HT-29 (cell line): Measurements from ENCODE around the gene OIP5. TPM values are rescaled to one million over a fixed set of nuclear protein-coding genes. Genes with fewer than 3 reads are reported as not detected.
"Not testable (repeated sequence)": the region's sequence is repeated elsewhere in the genome, so short reads cannot be mapped to it uniquely, and the experiment has no call there.

ENCODE experiments used
- DNase-seq: peaks from one replicate; pipeline ENCODE4 v3.0.0-alpha.2; 2015; ENCODE audit warnings: low spot score
- total RNA-seq: library from RNA; depleted of rRNA; stranded (reverse); fragments of >200 nt; shearing (Covaris generic); gene quantifications from 2 replicates; pipeline ENCODE4 v1.2.3, GENCODE V29; 2014; rRNA removed

Gene OIP5
- 40.2 and 46.1 TPM in 2 replicates for total RNA-seq

DNA sequence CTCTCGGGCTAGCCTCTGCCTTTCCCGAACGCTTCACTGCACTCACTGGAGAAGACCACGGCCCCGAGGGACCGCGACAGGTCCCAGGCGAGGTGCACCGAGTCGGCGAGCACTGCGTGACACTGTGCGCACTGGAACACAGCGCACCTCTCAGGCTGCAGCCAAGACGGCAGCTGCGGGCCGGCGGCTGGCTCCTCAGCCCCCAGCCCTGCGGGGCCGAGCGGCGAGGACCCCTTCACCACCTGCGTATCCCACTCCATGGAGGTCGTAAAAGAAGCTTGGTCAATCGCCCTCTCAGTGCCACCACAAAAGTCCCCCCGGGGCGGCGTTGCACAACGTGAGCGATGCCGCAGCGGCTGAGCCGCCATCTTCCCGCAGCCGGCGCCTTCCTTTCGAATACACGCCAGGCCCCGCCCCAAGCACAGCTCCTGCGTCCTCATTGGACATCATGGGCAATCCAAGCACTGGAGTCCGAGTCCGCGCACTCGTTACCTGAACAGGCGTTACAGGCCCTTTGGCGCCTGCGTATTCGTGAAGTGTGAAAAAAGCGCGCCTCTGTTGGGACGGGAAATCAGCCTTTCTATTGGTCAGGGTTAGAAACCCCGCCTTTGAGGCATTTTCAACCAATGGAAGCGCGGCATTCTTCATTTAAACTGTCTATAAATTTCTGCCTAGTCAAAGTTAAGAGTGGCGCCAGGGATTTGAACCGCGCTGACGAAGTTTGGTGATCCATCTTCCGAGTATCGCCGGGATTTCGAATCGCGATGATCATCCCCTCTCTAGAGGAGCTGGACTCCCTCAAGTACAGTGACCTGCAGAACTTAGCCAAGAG lies at the start of gene OIP5, which contains the start of gene NUSAP1:
Gene OIP5 (minus strand): TSS at position 398 of the 832 bp plus-strand sequence. CDS start 30 bp downstream, at position 368.
Gene NUSAP1 (plus strand): TSS at position 688 of the 832 bp plus-strand sequence. CDS start 77 bp downstream, at position 765.
- DNase-seq: peak; percentile 100

DNA sequence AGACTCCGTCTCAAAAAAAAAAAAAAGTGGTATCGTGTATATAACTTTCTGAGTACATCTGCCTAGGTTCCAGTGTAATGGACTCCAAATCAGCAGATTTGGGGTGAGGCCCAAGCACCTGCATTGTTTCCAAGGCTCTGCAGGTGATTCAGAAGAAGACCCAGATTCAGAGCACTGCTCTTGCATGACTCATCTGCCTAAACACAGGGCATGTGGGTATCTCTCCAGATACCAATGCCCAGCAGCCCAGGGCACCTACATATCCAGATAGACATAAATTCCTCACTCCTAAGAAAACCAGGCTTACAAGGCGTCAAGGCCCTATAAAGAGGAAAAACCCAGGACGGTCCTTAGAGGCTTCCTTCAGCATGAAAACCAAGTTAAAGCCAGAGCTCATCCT lies 45.6 kb upstream of the OIP5 start:
- no peak for DNase-seq

DNA sequence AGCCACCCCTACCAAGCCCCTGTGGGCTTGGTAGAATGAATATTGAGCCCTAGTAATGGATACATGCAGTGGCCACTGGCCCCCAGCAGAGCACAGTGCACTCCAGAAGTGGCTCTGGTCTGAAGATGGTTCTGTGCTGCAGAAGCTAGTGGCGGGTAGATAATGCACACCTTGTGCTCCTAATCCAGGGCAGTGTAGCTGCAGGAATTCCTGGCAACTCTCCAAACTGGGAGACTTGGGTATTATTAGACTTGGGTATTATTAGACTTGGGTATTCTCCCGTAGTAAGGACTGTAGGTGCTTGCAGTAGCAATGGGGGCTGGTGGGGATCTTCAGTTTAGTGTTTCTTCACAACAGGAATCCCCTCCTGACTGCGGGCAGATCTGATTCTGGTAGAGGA lies 35.0 kb upstream of the OIP5 start:
- DNase-seq: no peak

DNA sequence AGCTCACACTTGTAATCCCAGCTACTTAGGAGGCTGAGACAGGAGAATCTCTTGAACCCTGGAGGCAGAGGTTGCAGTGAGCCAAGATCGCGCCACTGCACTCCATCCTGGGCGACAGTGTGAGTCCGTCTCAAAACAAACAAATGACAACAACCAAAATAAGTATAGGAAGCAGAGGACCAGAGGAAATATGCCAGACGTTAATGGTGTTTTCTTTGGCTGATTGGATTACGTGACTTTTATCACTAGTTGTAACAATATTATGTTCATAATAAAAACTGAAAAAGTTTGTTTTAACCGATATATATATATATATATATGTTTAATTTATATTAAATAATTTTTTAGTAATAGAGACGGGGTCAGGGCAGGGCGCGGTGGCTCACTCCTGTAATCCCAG lies 22.0 kb upstream of the OIP5 start:
- no peak for DNase-seq

DNA sequence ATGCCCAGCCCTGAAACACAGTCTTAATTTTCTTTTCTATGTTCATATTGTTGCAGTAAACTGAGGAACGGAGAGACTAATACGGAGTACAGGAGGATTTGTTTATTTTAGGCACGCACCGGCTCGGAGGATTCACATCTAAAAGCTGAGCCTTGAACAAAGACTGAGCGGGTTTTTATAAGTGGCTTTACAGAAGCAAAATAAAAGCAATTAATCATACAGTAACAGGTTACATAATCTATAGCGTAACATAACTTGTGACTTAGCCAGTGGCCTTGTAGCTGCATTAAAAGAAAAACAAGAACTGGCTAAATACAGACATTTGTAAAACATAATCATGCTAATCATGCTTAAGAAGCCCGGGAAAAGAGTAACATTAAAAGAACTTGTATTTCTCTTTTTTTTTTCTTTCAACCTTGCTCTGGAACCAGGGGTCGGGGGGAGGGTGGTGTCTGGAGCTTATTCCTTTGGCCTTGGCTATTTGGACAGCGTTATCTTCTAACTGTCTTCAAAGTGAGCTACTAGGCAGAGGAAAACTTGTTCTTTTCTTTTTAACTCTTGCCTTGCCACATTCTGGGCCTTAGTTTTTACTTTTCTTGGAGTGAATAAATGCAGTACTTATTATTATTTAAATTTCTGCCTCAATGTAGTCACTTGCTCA lies 17.8 kb upstream of the OIP5 start:
- DNase-seq: no peak

- no peak for DNase-seq
These were observed 14.8 kb upstream of the OIP5 start for GRCh38 chr15:41347236-41347635.

DNA sequence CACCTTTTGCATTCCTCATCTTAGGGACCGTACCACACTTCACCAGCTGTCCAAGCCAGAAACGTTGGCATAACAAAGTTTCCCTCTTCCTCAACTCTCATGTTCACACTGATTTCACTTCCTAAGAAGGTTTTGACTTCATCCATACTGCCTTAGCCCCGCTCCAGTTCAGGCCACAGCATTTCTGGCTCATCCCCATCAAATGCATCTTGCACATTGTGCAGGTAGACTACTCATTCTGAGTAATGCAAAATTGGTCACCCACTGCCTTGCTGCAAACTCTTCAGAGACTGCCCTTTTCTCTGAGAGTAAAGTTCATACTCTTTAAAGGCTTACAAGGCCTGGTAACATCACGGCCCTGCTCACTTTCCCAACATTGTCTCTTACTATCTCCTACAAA lies 9.1 kb upstream of the OIP5 start:
- DNase-seq: no peak

DNA sequence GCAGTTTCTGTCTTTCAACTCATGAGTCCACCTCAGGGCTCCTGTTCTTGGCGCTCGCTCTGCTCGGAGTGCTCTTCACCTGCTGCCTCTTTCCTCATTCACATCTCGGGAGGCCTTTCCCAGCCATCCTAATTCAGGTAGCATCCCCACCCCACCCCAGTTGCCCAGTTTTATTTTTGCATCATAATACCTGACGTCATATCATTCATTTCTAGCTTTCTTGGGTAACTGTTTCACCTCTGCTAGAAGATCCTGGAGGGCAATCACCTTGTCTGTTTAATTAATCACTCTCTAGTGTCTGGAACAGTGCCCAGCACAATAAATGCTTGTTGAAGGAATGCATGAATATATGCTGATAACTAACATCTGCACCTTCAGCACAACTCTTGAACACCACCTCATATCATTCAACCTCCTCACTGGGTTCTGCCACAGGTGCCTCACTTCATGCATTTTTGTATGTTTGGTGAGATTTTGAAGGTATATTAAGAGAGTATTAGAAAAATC lies 7.9 kb upstream of the OIP5 start:
- DNase-seq: no peak

DNA sequence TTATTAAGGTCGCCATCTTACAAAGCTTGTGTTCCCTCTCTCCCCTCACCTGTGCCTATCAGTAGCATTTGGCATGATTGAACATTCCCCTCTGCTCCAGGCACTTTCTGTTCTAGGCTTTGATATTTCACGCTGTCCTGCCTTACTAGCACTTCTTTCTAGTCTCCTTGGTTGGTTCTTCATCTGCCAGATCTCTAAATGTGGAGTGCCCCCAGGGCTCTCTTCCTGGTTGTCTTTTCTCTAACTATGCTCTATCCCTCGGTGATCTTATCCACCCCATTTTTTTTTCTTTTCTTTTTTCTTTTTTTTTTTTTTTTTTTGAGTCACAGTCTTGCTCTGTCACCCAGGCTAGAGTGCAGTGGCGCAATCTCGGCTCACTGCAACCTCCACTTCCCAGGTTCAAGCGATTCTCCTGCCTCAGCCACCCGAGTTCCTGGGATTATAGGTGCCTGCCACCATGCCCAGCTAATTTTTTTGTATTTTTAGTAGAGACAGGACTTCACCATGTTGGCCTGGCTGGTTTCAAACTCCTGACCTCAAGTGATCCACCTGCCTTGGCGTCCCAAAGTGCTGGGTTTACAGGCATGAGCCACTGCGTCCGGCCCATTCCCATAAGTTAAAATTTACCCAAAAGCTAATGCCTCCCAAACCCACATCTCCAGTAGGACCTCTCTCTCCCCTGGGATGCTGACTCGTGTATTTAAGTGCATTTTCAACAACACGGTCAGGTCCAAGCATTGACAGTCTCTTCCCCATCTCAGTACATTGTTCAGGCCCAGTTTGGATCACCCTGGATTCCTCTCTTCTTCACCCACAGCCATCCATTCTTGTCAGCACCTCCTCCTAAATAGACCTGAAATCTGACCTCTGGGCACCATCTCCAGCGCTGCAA lies 5.5 kb upstream of the OIP5 start:
- no peak for DNase-seq

DNA sequence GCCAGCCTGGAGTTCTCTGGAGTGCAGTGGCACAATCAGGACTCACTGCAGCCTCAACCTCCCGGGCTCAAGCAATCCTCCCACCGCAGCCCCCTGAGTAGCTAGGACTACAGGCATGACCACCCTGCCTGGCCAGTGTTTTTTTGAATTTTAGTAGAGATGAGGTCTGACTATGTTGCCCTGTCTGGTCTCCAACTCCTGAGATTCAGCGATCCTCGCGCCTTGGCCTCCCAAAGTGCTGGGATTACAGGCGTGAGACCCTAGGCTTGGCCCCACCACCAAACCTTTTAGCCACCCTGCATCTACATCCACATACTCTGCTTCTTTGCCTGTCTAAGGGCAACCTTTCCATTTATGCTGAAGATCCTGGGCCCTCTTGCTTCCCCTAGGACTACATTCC lies 4.7 kb upstream of the OIP5 start:
- no peak for DNase-seq

GRCh38 chr15:41336549-41336948 lies 4.2 kb upstream of the OIP5 start:
- no peak for DNase-seq

- peak; percentile 27 for DNase-seq
These were observed 2.1 kb upstream of the OIP5 start for GRCh38 chr15:41334293-41335120.

DNA sequence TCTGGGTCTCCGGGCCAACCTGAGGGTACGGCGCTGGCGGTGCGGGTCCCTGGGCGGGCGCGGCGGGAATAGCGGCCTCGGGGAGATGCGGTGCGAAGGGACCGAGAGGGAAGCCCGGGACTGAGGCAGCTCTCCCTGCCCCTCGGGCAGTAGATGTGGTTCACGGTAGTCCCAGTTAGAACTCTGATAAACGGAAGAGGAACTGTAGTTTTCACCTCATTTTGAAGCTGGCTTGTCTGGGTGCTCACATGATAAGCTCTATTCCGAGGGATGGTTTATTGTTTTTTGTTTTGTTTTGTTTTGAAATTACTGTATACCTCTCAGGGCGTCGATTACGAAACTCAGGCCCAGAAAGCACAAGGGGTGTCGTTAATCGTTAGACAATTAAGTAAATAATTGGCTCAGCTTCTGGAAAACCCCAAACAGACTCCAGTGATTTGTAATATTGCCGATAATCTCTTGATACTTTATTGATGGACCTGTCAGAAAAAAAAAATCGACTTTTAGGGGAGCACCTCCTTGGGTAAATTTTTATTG lies 703 bp upstream of the OIP5 start:
- peak; percentile 79 for DNase-seq

DNA sequence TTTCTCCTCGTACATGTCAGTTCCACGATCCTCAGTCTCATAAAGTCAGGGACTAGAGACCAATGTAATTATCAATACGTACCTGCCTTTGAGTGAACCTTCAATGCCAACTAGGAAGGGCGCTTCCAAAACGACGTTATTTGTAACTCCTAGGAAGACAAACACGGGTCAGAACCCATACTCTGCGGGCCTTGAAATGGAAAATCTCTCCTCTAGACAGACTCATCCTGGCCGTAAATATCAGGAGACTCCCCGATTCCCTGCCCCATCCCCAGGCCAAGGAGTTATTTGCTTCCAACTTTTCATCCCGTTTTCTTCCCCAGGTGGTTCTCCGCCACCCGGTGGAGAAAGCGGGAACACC lies 578 bp downstream of the OIP5 start:
- no peak for DNase-seq

DNA sequence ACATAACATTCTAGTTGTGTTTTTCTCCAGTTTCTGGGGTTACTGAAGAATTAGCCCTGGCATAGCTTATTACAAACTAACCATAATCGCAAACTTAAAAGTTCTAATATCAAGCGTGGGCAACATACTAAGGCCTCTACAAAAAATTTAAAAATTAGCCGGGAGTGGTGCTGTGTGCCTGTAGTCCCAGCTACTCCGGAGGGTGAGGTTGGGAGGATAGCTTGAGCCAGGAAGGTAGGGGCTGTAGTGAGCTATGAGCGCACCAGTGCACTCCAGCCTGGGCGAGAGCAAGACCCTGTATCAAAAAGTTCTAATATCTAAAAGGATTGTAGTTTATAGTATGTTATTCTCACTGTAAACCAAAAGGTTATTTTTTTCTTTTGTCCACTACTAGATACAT lies 1.1 kb downstream of the OIP5 start:
- peak; percentile 39 for DNase-seq

GRCh38 chr15:41323611-41324010 lies 8.8 kb downstream of the OIP5 start:
- DNase-seq: no peak

DNA sequence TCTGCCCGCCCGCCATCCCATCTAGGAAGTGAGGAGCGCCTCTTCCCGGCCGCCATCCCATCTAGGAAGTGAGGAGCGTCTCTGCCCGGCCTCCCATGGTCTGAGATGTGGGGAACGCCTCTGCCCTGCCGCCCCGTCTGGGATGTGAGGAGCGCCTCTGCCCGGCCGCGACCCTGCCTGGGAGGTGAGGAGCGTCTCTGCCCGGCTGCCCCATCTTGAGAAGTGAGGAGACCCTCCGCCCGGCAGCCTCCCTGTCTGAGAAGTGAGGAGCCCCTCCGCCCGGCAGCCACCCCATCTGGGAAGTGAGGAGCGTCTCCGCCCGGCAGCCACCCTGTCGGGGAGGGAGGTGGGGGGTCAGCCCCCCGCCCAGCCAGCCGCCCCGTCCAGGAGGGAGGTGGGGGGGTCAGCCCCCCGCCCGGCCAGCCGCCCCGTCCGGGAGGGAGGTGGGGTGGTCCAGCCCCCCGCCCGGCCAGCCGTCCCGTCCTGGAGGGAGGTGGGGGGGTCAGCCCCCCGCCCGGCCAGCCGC lies 11.5 kb downstream of the OIP5 start:
- not testable (repeated sequence) for DNase-seq

GRCh38 chr15:41309226-41309905 lies 23.0 kb downstream of the OIP5 start:
- DNase-seq: no peak

DNA sequence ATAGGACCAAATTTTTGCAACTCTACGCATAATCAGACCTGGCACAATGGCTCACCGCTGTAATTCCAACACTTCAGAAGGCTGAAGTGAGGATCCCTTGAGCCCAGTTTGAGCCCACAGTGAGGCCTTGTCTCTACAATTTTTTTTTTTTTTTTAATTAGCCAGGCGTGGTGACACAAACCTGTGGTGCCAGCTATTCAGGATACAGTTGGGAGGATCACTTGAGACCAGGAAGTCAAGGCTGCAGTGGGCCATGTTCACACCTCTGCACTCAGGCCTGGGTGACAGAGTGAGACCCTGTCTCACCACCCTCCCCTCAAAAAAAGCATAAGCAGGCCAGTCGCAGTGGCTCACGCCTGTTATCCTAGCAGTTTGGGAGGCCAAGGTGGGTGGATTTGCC lies 24.7 kb downstream of the OIP5 start:
- no peak for DNase-seq
